Measurements from ENCODE around the gene KIRREL3. TPM values are rescaled to one million over a fixed set of nuclear protein-coding genes. Genes with fewer than 3 reads are reported as not detected.

Gene KIRREL3
- total and polyA plus RNA-seq, 9 donors: 0.25 to 5.3 (median 0.48) TPM

- DNase-seq: no peak
- Histone ChIP-seq H3K4me3 (no peak overlapping the region), H3K27me3 (no peaks in the 10 kb centered on the region), H3K36me3 (no peaks in the 10 kb centered on the region), H3K27ac (no peak overlapping the region), H3K4me1 (ENCODE audit: insufficient read depth) (peaks cover 5% of the 10 kb centered on the region), H3K9me3 (no peaks in the 10 kb centered on the region)
- intact Hi-C loops (cut with DNase I): no loop called here
- WGBS, 3 donors: 89 to 93% (median 92%) methylated on average over 6 of the region's 6 CpGs
- no peak for TF ChIP-seq EP300 (IDR thresholded peaks at IDR 0.05)
- TF ChIP-seq POLR2A (IDR thresholded peaks at IDR 0.05): no peak
- TF ChIP-seq, protein P1, sequence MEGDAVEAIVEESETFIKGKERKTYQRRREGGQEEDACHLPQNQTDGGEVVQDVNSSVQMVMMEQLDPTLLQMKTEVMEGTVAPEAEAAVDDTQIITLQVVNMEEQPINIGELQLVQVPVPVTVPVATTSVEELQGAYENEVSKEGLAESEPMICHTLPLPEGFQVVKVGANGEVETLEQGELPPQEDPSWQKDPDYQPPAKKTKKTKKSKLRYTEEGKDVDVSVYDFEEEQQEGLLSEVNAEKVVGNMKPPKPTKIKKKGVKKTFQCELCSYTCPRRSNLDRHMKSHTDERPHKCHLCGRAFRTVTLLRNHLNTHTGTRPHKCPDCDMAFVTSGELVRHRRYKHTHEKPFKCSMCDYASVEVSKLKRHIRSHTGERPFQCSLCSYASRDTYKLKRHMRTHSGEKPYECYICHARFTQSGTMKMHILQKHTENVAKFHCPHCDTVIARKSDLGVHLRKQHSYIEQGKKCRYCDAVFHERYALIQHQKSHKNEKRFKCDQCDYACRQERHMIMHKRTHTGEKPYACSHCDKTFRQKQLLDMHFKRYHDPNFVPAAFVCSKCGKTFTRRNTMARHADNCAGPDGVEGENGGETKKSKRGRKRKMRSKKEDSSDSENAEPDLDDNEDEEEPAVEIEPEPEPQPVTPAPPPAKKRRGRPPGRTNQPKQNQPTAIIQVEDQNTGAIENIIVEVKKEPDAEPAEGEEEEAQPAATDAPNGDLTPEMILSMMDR (IDR thresholded peaks at IDR 0.05): no peak
Measured at GRCh38 chr11:126461996-126462395, 538.6 kb downstream of the KIRREL3 start.

DNA sequence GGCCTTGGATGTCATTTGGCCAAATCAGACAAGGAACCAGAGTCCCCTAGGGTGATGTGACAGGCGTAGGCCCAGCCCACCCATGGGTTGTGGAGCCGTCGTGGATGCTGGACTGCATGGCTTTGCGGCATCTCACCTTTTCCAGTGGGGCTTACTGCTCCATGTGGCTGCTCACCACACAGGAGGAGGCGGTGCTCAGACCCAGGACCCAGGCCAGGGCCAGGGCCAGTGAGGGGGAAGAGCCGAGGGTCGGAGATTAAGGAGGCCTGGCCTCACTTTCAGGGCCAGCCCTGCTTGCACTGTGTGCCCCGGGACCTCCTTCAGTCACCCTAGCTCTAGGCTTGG lies 539.5 kb downstream of the KIRREL3 start:
- Histone ChIP-seq H3K9me3 (no peaks in the 10 kb centered on the region), H3K36me3 (no peaks in the 10 kb centered on the region), H3K27me3 (no peaks in the 10 kb centered on the region), H3K4me3 (no peak overlapping the region), H3K4me1 (ENCODE audit: insufficient read depth) (peaks cover 2% of the 10 kb centered on the region), H3K27ac (no peak overlapping the region)
- DNase-seq: no peak
- TF ChIP-seq POLR2A (IDR thresholded peaks at IDR 0.05) (no peak), EP300 (IDR thresholded peaks at IDR 0.05) (no peak)
- WGBS, 3 donors: 86 to 94% (median 90%) methylated on average over 8 of the region's 8 CpGs
- intact Hi-C loops (cut with DNase I): no loop called here

DNA sequence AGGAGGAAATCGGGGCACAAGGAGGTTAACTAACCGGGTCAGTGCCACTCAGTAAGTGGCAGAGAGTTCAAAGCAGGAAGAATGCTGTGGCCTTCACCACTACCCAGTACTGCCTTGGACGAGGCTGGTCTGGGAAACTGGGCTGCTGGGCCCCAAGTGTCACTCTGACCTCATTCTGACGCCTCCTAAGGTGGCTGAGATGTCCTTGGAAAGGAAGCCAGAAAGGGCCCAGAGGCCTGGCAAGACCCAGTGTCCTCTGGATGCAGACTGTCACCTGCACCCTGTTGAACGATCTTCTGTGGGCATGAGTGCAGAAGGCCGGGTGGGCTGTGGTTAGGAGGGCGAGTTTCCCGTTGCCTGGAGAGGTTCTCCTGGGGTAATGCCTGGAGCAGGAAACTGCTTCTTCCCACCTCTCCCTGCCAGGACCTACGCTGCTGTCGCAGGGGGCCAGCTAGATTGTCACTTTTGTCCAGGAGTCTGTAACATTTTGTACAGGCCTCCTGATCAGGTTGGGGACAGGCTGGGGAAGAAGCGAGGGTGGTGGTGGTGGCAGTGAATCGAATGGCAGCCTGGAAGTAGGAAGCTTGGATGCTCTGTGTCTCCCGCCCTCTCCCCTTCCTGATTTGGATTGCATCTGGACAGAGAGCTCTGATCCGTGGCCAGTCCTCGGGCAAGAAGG lies 540.0 kb downstream of the KIRREL3 start:
- no peaks in the 10 kb centered on the region for H3K9me3 ChIP-seq
- no peak overlapping the region for H3K27ac ChIP-seq
- no peaks in the 10 kb centered on the region for H3K36me3 ChIP-seq
- intact Hi-C loops (cut with DNase I): no loop called here
- TF ChIP-seq EP300 (IDR thresholded peaks at IDR 0.05): no peak
- TF ChIP-seq, protein P1 (IDR thresholded peaks at IDR 0.05): no peak
- no peak for TF ChIP-seq POLR2A (IDR thresholded peaks at IDR 0.05)
- no peaks in the 10 kb centered on the region for H3K4me1 ChIP-seq (ENCODE audit: insufficient read depth)
- H3K27me3 ChIP-seq: no peaks in the 10 kb centered on the region
- 87 to 91% (median 89%) methylated on average over 15 of the region's 15 CpGs for WGBS, 3 donors
- no peak for DNase-seq
- no peak overlapping the region for H3K4me3 ChIP-seq

DNA sequence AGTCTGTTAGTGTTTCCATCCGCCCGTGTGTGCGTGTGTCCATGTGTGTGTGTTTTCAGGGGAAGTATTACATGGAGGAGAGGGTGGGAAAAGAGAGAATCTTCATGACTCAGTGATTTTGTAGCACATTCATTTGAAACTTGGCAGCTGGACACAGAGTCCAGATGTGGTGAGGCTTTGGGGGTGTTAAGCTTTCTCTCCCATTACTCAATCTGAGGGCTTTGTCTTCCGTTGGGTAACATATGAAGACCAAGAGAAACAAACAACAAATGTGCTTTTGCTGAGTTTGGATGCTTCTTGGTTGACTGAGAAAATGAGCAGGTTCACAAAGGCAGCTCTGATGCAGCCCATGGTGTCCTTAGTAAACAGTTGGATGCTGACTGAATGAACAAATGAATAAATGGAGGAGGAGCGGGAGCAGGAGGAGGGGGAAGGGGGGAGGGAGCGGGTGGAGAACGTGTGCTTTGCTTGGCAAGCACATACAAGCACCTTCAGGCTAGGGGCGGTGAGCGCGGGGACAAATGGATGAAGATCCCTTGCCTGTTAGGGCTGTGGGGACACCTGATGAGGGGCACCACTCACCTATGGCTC lies 540.8 kb downstream of the KIRREL3 start:
- no peaks in the 10 kb centered on the region for H3K27me3 ChIP-seq
- no peak overlapping the region for H3K4me3 ChIP-seq
- H3K9me3 ChIP-seq: no peaks in the 10 kb centered on the region
- no peak overlapping the region for H3K27ac ChIP-seq
- H3K4me1 ChIP-seq (ENCODE audit: insufficient read depth): no peaks in the 10 kb centered on the region
- 24 to 43% (median 36%) methylated on average over 10 of the region's 10 CpGs for WGBS, 3 donors
- TF ChIP-seq, protein P1 (IDR thresholded peaks at IDR 0.05): no peak
- TF ChIP-seq EP300 (IDR thresholded peaks at IDR 0.05) (no peak), POLR2A (IDR thresholded peaks at IDR 0.05) (no peak)
- no peaks in the 10 kb centered on the region for H3K36me3 ChIP-seq
- intact Hi-C loops (cut with DNase I): loop anchor here in 1 of 4 donors (10.0 kb wide), 1 partner anchor 875 kb away; no protein-coding TSS in a partner anchor
- no peak for DNase-seq

- 82 to 88% (median 88%) methylated on average over 7 to 8 of the region's 8 CpGs for WGBS, 3 donors
- no peaks in the 10 kb centered on the region for H3K9me3 ChIP-seq
- no peaks in the 10 kb centered on the region for H3K4me1 ChIP-seq (ENCODE audit: insufficient read depth)
- DNase-seq: no peak
- no peak for TF ChIP-seq EP300 (IDR thresholded peaks at IDR 0.05)
- TF ChIP-seq, protein P1 (IDR thresholded peaks at IDR 0.05): no peak
- no peak for TF ChIP-seq POLR2A (IDR thresholded peaks at IDR 0.05)
- H3K4me3 ChIP-seq: no peak overlapping the region
- H3K36me3 ChIP-seq: no peaks in the 10 kb centered on the region
- intact Hi-C loops (cut with DNase I): loop anchor here in 1 of 4 donors (10.0 kb wide), 1 partner anchor 877 kb away; no protein-coding TSS in a partner anchor
- H3K27me3 ChIP-seq: no peaks in the 10 kb centered on the region
- H3K27ac ChIP-seq: no peak overlapping the region
Measured at GRCh38 chr11:126457817-126458216, 542.8 kb downstream of the KIRREL3 start.

All from ovary (tissue), 9 donors.